Adipocyte (in vitro differentiated cells): ENCODE measurements around the gene OR6F1.
"Not testable (repeated sequence)": the region's sequence is repeated elsewhere in the genome, so short reads cannot be mapped to it uniquely, and the experiment has no call there.

Experiments used
- DNase-seq: peaks from one replicate; pipeline ENCODE4 v3.0.0-alpha.2; 2015; ENCODE audit warnings: low read depth
- H3K27me3 ChIP-seq: replicated peaks from 2 replicates; pipeline ENCODE4 v1.7.0; 2013; ENCODE audit warnings: mild to moderate bottlenecking, low read length, moderate library complexity; ENCODE audit not compliant: control insufficient read depth, insufficient read depth
- H3K36me3 ChIP-seq: 2 replicates; pipeline ENCODE4 v1.7.0; 2013; ENCODE audit warnings: low read length, mild to moderate bottlenecking, moderate library complexity; ENCODE audit not compliant: control insufficient read depth, insufficient read depth, severe bottlenecking
- H3K4me1 ChIP-seq: 2 replicates; pipeline ENCODE4 v1.7.0; 2013; ENCODE audit warnings: mild to moderate bottlenecking, low read length, moderate library complexity; ENCODE audit not compliant: control insufficient read depth, insufficient read depth
- H3K4me3 ChIP-seq: 2 replicates; pipeline ENCODE4 v1.7.0; 2013; ENCODE audit warnings: mild to moderate bottlenecking, low read length, moderate library complexity
- H3K9ac ChIP-seq: 2 replicates; pipeline ENCODE4 v1.7.0; 2013; ENCODE audit warnings: mild to moderate bottlenecking, low read length, moderate library complexity
- H3K9me3 ChIP-seq: 2 replicates; pipeline ENCODE4 v1.7.0; 2013; ENCODE audit warnings: mild to moderate bottlenecking, low read length, moderate library complexity; ENCODE audit not compliant: control insufficient read depth

Gene OR6F1

DNA sequence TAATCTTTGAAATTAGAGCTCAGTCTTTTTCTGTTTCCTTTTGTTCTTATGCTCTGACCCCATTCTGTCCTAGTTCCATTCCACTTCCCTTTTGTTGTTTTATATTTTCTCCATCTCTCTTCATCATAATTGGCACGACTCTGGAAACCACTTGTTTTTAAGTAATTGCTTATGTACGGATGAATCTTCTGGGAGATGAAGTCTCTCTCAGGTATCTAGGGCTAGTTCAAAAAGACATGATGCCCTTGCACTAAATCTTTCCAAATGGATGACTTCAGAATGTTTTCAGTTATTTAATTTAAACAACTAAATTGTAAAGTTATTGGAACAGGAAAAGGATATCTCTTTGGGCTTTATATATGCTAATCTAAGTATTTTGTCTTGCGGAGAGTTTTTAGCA is at the start of gene OR6F1:
OR6F1 (minus strand) TSS at position 101 of the 400 bp plus-strand sequence. CDS start 3,891 bp downstream, outside the sequence.
- no peak for DNase-seq
- Histone ChIP-seq H3K27me3 (no peaks in the 10 kb centered on the region), H3K36me3 (no peaks in the 10 kb centered on the region), H3K9me3 (peaks cover 9% of the 10 kb centered on the region), H3K4me1 (no peaks in the 10 kb centered on the region), H3K9ac (no peak within 1 kb of the TSS), H3K4me3 (no peak within 1 kb of the TSS)

DNA sequence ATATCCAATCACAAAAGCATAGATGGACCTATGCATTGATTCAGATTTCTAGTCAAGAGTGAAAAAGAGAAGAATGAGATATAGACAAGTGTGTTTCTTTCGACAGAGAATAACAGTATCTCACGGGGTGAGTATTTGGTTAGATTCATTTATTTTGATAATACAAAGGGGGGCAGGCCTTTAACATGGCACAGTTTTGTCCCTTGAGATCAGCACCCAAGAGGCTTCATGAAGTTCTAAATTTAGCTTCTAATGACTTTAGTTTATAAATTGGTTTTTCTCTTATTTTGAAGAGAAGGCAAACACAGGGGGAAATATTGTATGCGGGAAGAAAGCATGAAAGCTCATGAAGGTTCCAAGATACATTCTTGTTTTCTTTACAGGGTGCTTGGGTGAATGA is 44.0 kb upstream of the OR6F1 start, which contains the start of gene OR1C1:
OR1C1 (minus strand) TSS at position 101 of the 400 bp plus-strand sequence. CDS start 2,150 bp downstream, outside the sequence.
- H3K27me3 ChIP-seq: no peaks in the 10 kb centered on the region
- H3K9me3 ChIP-seq: peaks cover 4% of the 10 kb centered on the region
- DNase-seq: no peak
- H3K36me3 ChIP-seq: no peaks in the 10 kb centered on the region
- no peak within 1 kb of the TSS for H3K4me3 ChIP-seq
- no peak within 1 kb of the TSS for H3K9ac ChIP-seq
- no peaks in the 10 kb centered on the region for H3K4me1 ChIP-seq

DNA sequence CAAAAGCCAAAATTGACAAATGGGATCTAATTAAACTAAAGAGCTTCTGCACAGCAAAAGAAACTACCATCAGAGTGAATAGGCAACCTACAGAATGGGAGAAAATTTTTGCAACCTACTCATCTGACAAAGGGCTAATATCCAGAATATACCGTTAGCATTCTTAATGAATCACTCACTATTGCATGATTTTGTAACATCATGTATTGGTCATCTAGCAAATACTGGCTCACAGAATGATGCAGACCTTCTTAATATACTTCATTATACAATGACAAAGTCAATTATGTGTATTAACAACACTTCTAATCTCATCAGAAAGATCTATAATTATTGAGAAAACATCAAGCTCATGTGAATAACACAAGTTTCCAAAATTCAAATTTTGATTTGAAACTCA is 37.9 kb upstream of the OR6F1 start:
- not testable (repeated sequence) for H3K36me3 ChIP-seq, H3K4me1 ChIP-seq, H3K9me3 ChIP-seq, H3K9ac ChIP-seq, DNase-seq, H3K4me3 ChIP-seq, H3K27me3 ChIP-seq

DNA sequence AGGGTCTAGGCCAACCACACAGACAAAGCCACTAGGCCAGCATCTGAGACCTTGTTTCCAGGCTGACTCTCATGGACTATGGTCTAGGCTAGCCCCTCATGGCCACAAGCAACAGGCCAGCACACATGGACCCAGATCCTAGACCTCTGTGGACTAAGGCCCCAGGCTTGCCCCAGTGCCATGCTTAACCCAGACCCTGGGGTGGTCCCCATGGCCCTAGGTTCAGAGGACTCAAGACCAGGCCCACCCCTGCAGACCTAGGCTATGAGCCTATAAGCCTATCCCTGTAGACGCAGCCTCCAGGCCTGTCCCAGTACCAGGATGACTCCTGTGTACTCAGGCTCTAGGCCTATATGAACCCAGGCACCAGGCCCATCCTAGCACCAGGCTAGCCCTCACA is 33.4 kb upstream of the OR6F1 start:
- no peaks in the 10 kb centered on the region for H3K36me3 ChIP-seq
- H3K9ac ChIP-seq: no peak overlapping the region
- no peaks in the 10 kb centered on the region for H3K4me1 ChIP-seq
- peaks cover 4% of the 10 kb centered on the region for H3K9me3 ChIP-seq
- no peak for DNase-seq
- no peak overlapping the region for H3K4me3 ChIP-seq
- no peaks in the 10 kb centered on the region for H3K27me3 ChIP-seq

DNA sequence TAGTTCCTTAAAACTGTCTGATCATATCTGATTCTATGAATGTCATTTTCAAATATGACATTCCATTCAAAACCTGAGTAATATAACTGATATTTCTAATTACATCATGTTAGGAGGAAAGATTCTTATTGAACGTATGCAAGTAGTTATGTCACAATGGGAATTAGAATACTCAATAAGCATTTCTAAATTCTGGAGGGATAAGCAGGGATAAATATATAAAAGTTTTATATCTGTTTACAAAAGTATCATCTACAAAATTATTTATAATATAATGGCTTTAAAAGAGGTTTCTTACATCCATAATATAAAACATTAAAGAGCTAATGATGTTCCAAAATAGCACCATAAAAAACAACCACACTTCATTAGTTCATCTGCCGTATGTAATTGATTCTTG is 31.6 kb upstream of the OR6F1 start, which contains the start of gene OR14A2:
OR14A2 (minus strand) TSS at position 101 of the 400 bp plus-strand sequence.
- Histone ChIP-seq H3K27me3 (no peaks in the 10 kb centered on the region), H3K9ac (no peak within 1 kb of the TSS), H3K4me1 (no peaks in the 10 kb centered on the region), H3K36me3 (no peaks in the 10 kb centered on the region), H3K4me3 (no peak within 1 kb of the TSS), H3K9me3 (peaks cover 7% of the 10 kb centered on the region)
- DNase-seq: no peak

DNA sequence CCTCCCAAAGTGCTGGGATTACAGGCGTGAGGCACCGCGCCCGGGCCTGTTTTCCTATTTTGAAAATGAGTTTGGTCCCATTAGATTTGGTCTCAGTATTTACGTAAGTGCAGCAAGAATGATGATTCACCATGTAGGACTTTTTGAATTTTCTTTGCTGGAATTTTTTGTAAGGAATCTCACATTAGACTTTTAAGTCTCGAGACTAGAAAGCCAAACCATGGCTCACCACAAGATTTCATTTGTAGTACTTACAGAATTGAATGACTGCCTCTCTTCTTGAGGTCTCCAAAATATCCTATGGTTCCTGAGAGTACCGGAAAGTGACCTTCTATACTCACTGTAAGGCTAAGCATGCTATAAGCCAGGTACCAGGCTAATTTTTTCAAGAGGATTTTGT is 31.2 kb upstream of the OR6F1 start:
- Histone ChIP-seq H3K9ac (no peak overlapping the region), H3K36me3 (no peaks in the 10 kb centered on the region), H3K27me3 (no peaks in the 10 kb centered on the region), H3K9me3 (peaks cover 7% of the 10 kb centered on the region), H3K4me3 (no peak overlapping the region), H3K4me1 (no peaks in the 10 kb centered on the region)
- DNase-seq: no peak

DNA sequence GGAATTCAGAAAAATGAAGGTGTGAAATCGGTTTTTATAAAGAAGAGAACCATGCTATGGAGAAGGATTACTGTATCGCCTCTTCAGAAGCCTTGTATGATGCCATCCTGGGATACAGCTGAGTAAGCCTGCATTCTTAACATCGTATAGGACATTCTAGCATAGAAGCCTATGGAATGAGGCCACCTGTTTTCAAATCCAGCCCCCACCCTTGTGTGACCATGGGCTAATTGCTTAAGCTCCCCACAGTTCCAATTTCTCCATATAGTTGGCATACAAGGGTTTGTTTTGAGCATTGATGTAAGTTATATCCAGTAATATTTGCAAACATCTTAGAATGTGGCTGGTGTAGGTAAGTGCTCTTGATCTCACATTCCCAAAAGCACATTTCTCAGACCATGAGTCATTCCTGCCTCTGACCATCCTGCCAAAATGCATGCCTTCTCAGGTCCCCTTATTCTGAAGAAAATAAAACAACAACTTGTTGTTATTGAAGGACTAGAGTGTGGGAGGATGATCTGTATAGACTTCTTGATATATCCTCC is 30.0 kb upstream of the OR6F1 start:
- no peak for DNase-seq
- H3K9me3 ChIP-seq: peaks cover 11% of the 10 kb centered on the region
- H3K36me3 ChIP-seq: no peaks in the 10 kb centered on the region
- no peak overlapping the region for H3K9ac ChIP-seq
- no peaks in the 10 kb centered on the region for H3K27me3 ChIP-seq
- H3K4me3 ChIP-seq: no peak overlapping the region
- no peaks in the 10 kb centered on the region for H3K4me1 ChIP-seq

DNA sequence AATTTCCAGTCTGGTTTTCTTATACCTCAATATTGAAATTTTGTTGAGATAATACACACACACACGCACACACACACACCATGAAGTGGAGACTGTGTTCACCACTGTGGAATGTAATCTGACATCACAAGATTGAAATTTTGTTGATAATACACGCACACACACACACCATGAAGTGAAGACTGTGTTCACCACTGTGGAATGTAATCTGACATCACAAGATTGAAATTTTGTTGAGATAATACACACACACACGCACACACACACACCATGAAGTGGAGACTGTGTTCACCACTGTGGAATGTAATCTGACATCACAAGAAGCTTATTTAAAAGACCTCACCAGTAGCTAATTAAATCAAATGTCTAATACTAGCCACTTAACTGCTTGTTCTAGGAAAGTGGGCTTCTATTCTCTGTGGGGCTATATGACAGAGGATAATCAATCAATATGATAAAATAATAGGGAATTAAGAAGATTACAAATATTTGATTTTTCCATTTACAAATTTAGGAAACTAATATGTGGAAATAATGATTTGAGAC is 25.8 kb upstream of the OR6F1 start:
- H3K27me3 ChIP-seq, H3K9ac ChIP-seq, H3K4me1 ChIP-seq, H3K36me3 ChIP-seq, DNase-seq, H3K9me3 ChIP-seq, H3K4me3 ChIP-seq: not testable (repeated sequence)

DNA sequence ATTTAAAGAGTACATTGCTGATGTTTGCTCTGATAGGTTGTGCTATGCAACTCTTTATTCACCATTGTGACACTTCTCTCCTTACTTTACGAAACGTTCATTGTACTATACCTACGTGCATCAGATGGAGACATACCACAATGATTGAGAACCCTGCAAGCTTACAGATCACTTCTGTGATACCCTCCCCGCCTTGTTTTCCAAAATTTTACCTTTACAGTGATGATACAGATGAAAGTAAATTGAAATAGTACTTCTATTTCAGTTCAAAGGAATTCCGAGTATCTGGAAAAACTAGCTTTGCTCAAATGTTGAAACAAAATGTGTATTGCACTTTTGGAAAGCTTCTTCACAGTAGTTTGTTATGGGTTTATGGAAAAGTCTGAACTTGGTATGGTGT is 25.3 kb upstream of the OR6F1 start:
- H3K27me3 ChIP-seq: no peaks in the 10 kb centered on the region
- no peak overlapping the region for H3K4me3 ChIP-seq
- H3K36me3 ChIP-seq: no peaks in the 10 kb centered on the region
- no peaks in the 10 kb centered on the region for H3K4me1 ChIP-seq
- DNase-seq: no peak
- peaks cover 8% of the 10 kb centered on the region for H3K9me3 ChIP-seq
- H3K9ac ChIP-seq: no peak overlapping the region

DNA sequence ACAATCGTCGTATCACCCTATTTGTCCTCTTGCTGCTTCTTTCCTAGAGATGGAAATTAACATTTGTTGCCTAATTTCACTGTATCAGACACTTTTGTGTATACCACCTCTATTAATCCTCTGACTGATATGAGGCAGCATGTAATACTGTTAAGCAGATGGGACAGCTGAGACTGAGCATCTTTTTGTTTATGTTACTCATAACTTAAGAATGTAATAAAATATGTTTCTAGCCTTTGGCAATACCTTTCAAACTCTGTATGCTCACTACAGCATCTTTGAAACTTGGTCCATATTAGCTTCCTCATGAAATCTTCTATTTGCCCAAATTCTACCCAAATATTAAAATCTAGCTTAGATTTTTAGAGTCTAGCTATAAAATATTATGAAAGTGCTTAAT is 24.3 kb upstream of the OR6F1 start:
- H3K27me3 ChIP-seq: no peaks in the 10 kb centered on the region
- no peaks in the 10 kb centered on the region for H3K36me3 ChIP-seq
- no peaks in the 10 kb centered on the region for H3K4me1 ChIP-seq
- DNase-seq: no peak
- peaks cover 8% of the 10 kb centered on the region for H3K9me3 ChIP-seq
- no peak overlapping the region for H3K4me3 ChIP-seq
- H3K9ac ChIP-seq: no peak overlapping the region

DNA sequence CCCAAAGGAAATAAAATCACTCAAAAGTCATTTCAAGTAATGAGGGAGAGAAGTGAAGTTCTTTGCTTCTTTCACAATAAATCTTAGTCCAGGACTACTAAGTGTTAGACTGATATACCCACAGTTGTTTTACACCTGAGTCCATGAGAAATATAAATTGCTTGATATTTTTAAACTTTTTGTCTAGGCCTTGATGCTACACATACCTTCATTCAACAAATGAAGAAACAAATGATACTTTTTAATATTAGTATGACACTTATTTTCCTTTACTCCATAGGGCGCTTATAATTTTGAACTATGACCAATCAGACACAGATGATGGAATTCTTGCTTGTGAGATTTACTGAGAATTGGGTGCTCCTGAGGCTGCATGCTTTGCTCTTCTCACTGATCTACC is 21.9 kb upstream of the OR6F1 start, which contains the start of gene OR14K1:
OR14K1 (plus strand) TSS at position 301 of the 400 bp plus-strand sequence; CDS start at position 301, 0 bp downstream.
- Histone ChIP-seq H3K27me3 (no peaks in the 10 kb centered on the region), H3K36me3 (no peaks in the 10 kb centered on the region), H3K4me3 (no peak within 1 kb of the TSS), H3K9me3 (peaks cover 5% of the 10 kb centered on the region), H3K9ac (no peak within 1 kb of the TSS), H3K4me1 (no peaks in the 10 kb centered on the region)
- DNase-seq: no peak

DNA sequence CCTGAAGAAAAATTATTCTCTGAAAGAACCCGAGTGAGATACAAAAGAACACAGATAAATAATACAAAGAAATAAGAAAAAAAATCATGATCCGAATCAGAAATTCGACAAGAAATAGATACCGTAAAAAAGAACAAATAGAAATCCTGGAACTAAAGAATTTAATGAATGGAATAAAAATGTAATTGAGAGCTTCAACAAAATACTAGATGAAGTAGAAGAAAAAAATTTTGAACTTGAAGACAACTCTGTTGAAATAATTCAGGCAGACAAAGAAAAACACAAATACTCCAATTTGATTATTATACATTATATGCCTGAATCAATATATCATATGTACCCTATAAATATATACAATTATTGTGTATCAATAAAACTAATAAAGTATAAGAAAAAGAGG is 4.8 kb upstream of the OR6F1 start:
- Histone ChIP-seq H3K27me3 (no peaks in the 10 kb centered on the region), H3K4me1 (no peaks in the 10 kb centered on the region), H3K9ac (no peak overlapping the region), H3K36me3 (no peaks in the 10 kb centered on the region), H3K9me3 (peaks cover 10% of the 10 kb centered on the region), H3K4me3 (no peak overlapping the region)
- no peak for DNase-seq
